Astrocyte (in vitro differentiated cells and primary cell): Measurements from ENCODE around the gene KRTAP1-1. TPM values are rescaled to one million over a fixed set of nuclear protein-coding genes. Genes with fewer than 3 reads are reported as not detected.

Experiments used
- DNase-seq: peaks from one replicate; pipeline ENCODE4 v3.0.0-alpha.2; 2010; ENCODE audit warnings: low read depth
- FAIRE-seq: peaks from 2 replicates; lab custom pipeline; 2011; peaks lifted over from hg19 to GRCh38; lab: Jason Lieb, UNC
- H2AFZ ChIP-seq: 2 replicates; pipeline ENCODE4 v1.6.0; 2012; ENCODE audit warnings: low read depth, low read length, inconsistent platforms
- H3K27ac ChIP-seq: 2 replicates; pipeline ENCODE4 v1.5.1; 2011; ENCODE audit warnings: low read depth, low read length, inconsistent platforms
- H3K27me3 ChIP-seq: 2 replicates; pipeline ENCODE4 v1.6.0; 2011; ENCODE audit warnings: low read length, inconsistent platforms; ENCODE audit not compliant: insufficient read depth
- H3K36me3 ChIP-seq: 2 replicates; pipeline ENCODE4 v1.5.1; 2011; ENCODE audit warnings: low read length, inconsistent platforms; ENCODE audit not compliant: insufficient read depth
- H3K4me1 ChIP-seq: 2 replicates; pipeline ENCODE4 v1.5.1; 2011; ENCODE audit warnings: low read length, inconsistent platforms; ENCODE audit not compliant: insufficient read depth
- H3K4me2 ChIP-seq: 2 replicates; pipeline ENCODE4 v1.6.0; 2012; ENCODE audit warnings: low read length, inconsistent platforms
- H3K4me3 ChIP-seq: 2 replicates; pipeline ENCODE4 v1.5.1; 2011; ENCODE audit warnings: low read depth, mild to moderate bottlenecking, low read length, inconsistent platforms; ENCODE audit not compliant: insufficient read depth
- H3K79me2 ChIP-seq: 2 replicates; pipeline ENCODE4 v1.6.0; 2012; ENCODE audit warnings: mild to moderate bottlenecking, low read length, inconsistent platforms; ENCODE audit not compliant: insufficient read depth
- H3K9ac ChIP-seq: 2 replicates; pipeline ENCODE4 v1.6.0; 2012; ENCODE audit warnings: mild to moderate bottlenecking, low read length, inconsistent platforms
- H3K9me3 ChIP-seq: 2 replicates; pipeline ENCODE4 v1.5.1; 2012; ENCODE audit warnings: low read depth, mild to moderate bottlenecking, low read length, inconsistent platforms; ENCODE audit not compliant: insufficient read depth
- H4K20me1 ChIP-seq: 2 replicates; pipeline ENCODE4 v1.6.0; 2012; ENCODE audit warnings: low read length, inconsistent platforms; ENCODE audit not compliant: insufficient read depth
- H3K27ac Mint-ChIP-seq: one replicate; pipeline ENCODE4 v1.8.0; 2021; ENCODE audit warnings: mild to moderate bottlenecking, mixed read lengths; ENCODE audit not compliant: unreplicated experiment
- H3K27me3 Mint-ChIP-seq: one replicate; pipeline ENCODE4 v1.8.0; 2021; ENCODE audit warnings: low read depth, mixed read lengths; ENCODE audit not compliant: unreplicated experiment
- H3K36me3 Mint-ChIP-seq: one replicate; pipeline ENCODE4 v1.8.0; 2021; ENCODE audit warnings: low read depth, mixed read lengths; ENCODE audit not compliant: unreplicated experiment
- H3K4me1 Mint-ChIP-seq: one replicate; pipeline ENCODE4 v1.8.0; 2021; ENCODE audit warnings: low read depth, mixed read lengths; ENCODE audit not compliant: unreplicated experiment
- H3K4me3 Mint-ChIP-seq: one replicate; pipeline ENCODE4 v1.8.0; 2021; ENCODE audit warnings: mild to moderate bottlenecking, moderate library complexity, mixed read lengths; ENCODE audit not compliant: unreplicated experiment
- H3K9me3 Mint-ChIP-seq: one replicate; pipeline ENCODE4 v1.8.0; 2021; ENCODE audit warnings: mild to moderate bottlenecking, mixed read lengths; ENCODE audit not compliant: unreplicated experiment
- CTCF ChIP-seq: IDR thresholded peaks from 2 replicates; pipeline ENCODE4 v1.5.1; 2011; ENCODE audit warnings: low read depth, mild to moderate bottlenecking, inconsistent platforms, low read length, moderate library complexity; ENCODE audit not compliant: insufficient read depth
- EZH2 ChIP-seq: IDR thresholded peaks from 2 replicates; pipeline ENCODE4 v1.6.1; 2012; ENCODE audit warnings: mild to moderate bottlenecking, low read length, inconsistent platforms; ENCODE audit not compliant: insufficient read depth
- total RNA-seq: library from RNA; stranded (reverse); gene quantifications from 2 replicates; pipeline ENCODE4 v1.2.1, GENCODE V29; 2021

Gene KRTAP1-1
- total RNA-seq, 1 donor from 2014 or later: not detected

DNA sequence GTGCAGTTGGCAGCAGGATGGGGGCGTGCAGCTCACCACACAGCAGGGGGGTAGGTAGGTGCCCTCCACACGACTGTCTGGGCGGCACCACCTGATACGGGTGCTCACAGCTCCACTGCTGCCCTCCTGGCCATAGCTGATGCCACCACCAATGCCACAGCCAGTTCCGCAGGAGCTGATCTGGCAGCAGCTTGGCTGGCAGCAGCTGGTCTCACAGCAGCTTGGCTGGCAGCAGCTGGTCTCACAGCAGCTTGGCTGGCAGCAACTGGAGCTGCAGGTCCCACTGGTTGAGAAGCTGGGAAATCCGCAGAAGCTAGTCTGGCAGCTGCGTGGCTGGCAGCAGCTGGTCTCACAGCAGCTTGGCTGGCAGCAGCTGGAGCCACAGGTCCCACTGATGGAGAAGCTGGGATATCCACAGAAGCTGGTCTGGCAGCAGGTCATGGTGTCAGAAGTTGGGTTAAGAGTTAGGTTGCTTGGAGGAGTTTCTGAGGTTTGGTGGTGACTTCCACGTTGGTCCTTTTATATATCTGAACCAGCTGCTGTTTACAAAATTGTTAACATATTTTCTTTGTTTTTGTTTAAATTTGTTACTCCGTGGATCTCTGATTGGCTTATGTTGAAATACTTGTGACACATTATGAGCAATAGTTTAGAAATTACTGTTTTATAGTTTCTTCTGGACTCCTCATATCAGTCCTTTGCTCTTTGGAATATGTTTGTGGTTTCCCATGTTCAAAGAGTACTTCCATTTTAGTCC is 14.4 kb downstream of the KRTAP1-1 start, which contains the start of gene KRTAP1-5:
TSS of gene KRTAP1-5 (minus strand) at position 494 of the 757 bp plus-strand sequence. CDS start at position 441, 53 bp downstream.
- peak; percentile 74 for DNase-seq
- Histone ChIP-seq H3K4me1 (peaks cover 5% of the 10 kb centered on the region), H2AFZ (no peak within 1 kb of the TSS), H3K4me3 (no peak within 1 kb of the TSS), H3K36me3 (no peaks in the 10 kb centered on the region), H4K20me1 (no peaks in the 10 kb centered on the region), H3K9me3 (no peaks in the 10 kb centered on the region), H3K27me3 (no peaks in the 10 kb centered on the region), H3K9ac (no peak within 1 kb of the TSS), H3K4me2 (no peak within 1 kb of the TSS), H3K79me2 (no peaks in the 10 kb centered on the region), H3K27ac (no peak within 1 kb of the TSS)
- Mint-ChIP-seq H3K27me3 (no peaks in the 10 kb centered on the region), H3K4me3 (no peak within 1 kb of the TSS), H3K27ac (no peak within 1 kb of the TSS), H3K4me1 (peaks cover 1% of the 10 kb centered on the region), H3K9me3 (no peaks in the 10 kb centered on the region), H3K36me3 (no peaks in the 10 kb centered on the region)
- TF ChIP-seq CTCF (no peak), EZH2 (no peak)
- peak; percentile 88 for FAIRE-seq

DNA sequence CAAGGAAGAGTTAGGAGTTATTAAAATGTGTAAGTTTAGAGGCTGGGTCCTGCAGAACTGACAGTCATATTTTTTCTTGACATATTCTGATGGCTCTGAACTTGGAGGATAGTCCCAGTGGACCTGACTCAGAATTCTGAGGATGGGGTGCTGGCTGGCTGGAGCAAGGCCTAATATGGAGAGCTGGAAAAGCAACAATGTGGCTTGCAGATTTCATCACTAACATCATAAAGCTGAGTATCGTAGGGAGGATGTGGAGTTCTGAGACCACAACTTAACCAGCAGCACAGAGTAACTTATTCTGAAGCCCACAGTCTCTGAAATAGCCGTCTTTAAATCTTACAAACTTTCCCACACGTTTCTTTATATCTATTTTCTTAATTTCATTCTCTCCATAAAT is 16.6 kb downstream of the KRTAP1-1 start:
- DNase-seq (no peak), FAIRE-seq (no peak)
- H3K36me3 Mint-ChIP-seq: no peaks in the 10 kb centered on the region
- H3K9me3 Mint-ChIP-seq: no peaks in the 10 kb centered on the region
- Histone ChIP-seq H4K20me1 (no peaks in the 10 kb centered on the region), H3K27ac (no peak overlapping the region), H3K36me3 (no peaks in the 10 kb centered on the region), H3K4me1 (peaks cover 5% of the 10 kb centered on the region), H3K9ac (no peak overlapping the region), H3K27me3 (no peaks in the 10 kb centered on the region), H2AFZ (no peak overlapping the region), H3K9me3 (no peaks in the 10 kb centered on the region), H3K79me2 (no peaks in the 10 kb centered on the region), H3K4me2 (no peak overlapping the region), H3K4me3 (no peak overlapping the region)
- H3K27ac Mint-ChIP-seq: no peak overlapping the region
- H3K4me1 Mint-ChIP-seq: peaks cover 1% of the 10 kb centered on the region
- H3K4me3 Mint-ChIP-seq: no peak overlapping the region
- no peaks in the 10 kb centered on the region for H3K27me3 Mint-ChIP-seq
- TF ChIP-seq EZH2 (no peak), CTCF (no peak)

DNA sequence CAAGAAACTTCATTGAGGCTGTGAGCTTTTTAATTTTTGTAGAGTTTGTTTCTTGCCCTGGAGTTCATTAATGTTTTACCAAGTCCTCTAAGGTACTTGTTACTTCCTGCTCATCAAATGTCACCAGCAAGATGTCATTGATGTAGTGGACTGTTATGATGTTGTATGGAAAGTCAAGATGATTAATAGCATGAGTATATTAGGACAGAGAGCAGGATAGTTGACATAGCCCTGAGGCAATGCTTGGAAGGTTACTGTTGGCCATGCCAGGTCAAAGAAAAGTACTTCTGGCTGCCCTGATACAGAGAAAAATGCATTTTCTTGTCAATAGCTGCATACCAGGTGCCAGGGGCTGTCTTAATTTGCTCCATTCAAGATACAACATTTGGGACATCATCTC is 20.9 kb downstream of the KRTAP1-1 start:
- Histone ChIP-seq H3K9ac (no peak overlapping the region), H3K36me3 (no peaks in the 10 kb centered on the region), H3K4me3 (no peak overlapping the region), H3K9me3 (no peaks in the 10 kb centered on the region), H3K27me3 (no peaks in the 10 kb centered on the region), H3K4me1 (no peaks in the 10 kb centered on the region), H3K27ac (no peak overlapping the region), H2AFZ (no peak overlapping the region), H4K20me1 (no peaks in the 10 kb centered on the region), H3K79me2 (no peaks in the 10 kb centered on the region), H3K4me2 (no peak overlapping the region)
- DNase-seq (no peak), FAIRE-seq (no peak)
- no peak for TF ChIP-seq EZH2
- TF ChIP-seq CTCF: no peak
- no peaks in the 10 kb centered on the region for H3K9me3 Mint-ChIP-seq
- H3K4me3 Mint-ChIP-seq: no peak overlapping the region
- no peaks in the 10 kb centered on the region for H3K27me3 Mint-ChIP-seq
- H3K4me1 Mint-ChIP-seq: peaks cover 1% of the 10 kb centered on the region
- no peaks in the 10 kb centered on the region for H3K36me3 Mint-ChIP-seq
- H3K27ac Mint-ChIP-seq: no peak overlapping the region
